DMS153 (cell line): ENCODE measurements around the gene PLPP3.
A peak's percentile ranks its signal among the peaks of the same experiment; 100 is the strongest.

ENCODE experiments used
- DNase-seq: peaks from one replicate; lab custom pipeline; 2025; lab: John Stamatoyannopoulos, UW

PLPP3 gene

DNA sequence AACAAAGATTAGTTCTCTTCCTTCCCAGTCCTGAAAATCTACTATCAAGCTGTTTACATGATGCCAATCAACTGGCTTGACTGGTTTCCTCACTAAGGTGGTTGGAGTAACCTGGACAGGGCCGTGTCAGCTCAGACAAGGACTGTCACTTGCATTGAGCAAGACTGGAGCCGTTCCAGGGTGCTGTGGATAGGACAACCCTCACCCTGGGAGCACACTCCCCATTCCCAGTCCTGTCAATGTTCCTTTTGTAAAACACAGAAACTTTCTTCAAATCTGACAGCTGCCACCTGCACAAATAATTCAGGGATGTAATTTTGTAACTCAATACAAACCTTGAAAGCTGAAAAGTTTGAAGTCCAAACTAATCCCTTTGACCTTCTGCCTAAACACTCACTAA lies 31.4 kb downstream of the PLPP3 start:
- no peak for DNase-seq

GRCh38 chr1:56547473-56547872 lies 31.9 kb downstream of the PLPP3 start:
- no peak for DNase-seq

GRCh38 chr1:56545711-56546110 lies 33.7 kb downstream of the PLPP3 start:
- no peak for DNase-seq

DNA sequence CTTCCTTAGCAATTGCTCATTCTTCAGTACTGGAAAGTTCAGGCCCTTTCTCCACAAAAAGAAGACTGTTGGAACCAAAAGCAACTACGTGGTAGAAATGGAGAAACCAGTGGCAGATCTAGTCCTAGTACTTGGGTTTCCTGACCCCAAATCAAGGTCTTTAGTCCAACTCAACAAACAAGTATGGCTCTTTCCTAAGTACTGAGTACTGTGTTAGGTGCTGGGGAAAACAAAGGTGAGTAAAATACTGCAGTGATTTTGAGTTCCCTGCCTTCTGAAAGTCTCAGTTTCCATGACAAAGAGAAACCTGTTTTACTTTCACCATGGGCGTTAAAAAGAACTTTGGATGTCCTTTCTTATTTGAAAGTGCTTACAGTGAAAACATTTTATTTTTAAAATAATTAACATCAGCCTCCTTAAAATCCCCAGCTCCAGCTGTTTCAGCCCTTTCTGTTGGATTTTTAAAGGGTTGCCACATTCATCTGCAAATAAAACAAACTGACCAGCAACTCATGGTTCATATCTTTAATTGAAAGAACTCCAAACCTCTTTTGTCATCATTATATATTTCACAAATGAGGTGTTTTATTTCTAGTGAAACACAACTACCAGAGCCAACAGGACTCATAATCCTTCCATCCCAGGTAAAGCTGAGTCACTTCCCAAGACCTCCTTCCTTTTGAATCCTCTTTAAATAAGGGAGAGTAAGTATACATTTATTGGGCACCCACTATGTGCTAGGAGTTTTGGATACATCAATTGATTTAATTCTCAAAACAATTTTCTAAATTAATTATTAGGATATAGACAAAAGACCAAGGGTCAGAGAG lies 35.4 kb downstream of the PLPP3 start:
- no peak for DNase-seq

DNA sequence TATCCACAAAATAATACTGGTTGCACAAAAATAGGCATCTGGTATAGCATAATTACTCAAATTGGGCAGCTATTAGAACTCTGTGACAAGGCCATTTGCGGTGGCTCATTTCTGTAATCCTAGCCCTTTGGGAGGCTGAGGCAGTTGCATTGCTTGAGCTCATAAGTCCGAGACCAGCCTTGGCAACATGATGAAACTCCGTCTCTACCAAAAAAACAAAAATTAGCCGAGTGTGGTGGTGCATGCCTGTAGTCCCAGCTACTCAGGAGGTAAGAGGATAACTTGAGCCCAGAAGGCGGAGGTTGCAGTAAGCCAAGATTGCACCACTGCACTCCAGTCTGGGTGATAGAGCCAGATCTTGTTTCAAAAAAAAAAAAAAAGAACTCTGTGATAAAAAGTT lies 36.7 kb downstream of the PLPP3 start:
- DNase-seq = no peak

- DNase-seq = no peak
Observed at GRCh38 chr1:56541408-56541807, 38.0 kb downstream of the PLPP3 start.

DNA sequence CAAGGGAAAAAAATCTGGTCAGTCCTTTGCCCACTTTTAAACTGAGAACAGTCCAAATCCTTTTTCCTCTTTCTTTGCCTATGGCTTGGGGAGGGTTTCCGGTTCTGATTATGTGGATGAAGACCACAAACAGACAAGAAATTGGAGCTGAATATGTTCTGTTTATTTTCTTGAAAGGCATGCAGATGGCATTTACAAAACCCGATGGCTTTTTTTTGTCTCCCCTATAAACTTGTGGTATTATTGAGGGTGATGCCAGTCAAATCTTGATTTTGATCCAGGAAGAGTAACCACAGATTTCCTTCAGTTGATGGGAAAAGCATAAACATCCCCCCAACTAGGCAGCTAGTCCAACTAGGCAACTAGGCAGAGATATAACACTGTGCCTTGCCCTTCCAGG lies 38.9 kb downstream of the PLPP3 start:
- DNase-seq = no peak

GRCh38 chr1:56539520-56539931 lies 39.8 kb downstream of the PLPP3 start:
- DNase-seq = no peak

GRCh38 chr1:56538532-56538931 lies 40.8 kb downstream of the PLPP3 start:
- no peak for DNase-seq

GRCh38 chr1:56537660-56538059 lies 41.7 kb downstream of the PLPP3 start:
- no peak for DNase-seq

DNA sequence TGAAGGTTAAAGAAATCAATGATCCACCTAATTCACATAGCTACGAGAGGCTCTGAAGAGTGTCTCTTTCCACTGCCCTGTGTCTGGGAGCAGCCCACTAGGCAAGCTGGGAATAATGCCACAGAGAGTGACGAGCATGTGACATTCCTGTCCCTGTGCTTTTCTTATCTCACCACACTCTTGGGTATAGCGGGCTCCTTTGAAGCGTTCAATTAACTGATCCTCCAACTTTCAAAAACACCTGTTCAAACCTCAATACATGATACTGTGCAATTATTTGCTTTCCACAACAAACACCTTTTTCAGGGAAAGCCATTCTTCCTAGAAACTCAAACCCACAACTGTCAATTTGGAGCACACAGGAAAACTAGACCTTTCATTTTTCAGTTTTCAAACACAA lies 43.4 kb downstream of the PLPP3 start:
- DNase-seq = peak; percentile 71

GRCh38 chr1:56535362-56535761 lies 44.0 kb downstream of the PLPP3 start:
- DNase-seq = no peak

GRCh38 chr1:56534130-56534651 lies 45.2 kb downstream of the PLPP3 start:
- no peak for DNase-seq

- no peak for DNase-seq
Observed at GRCh38 chr1:56533621-56534020, 45.7 kb downstream of the PLPP3 start.

- no peak for DNase-seq
Observed at GRCh38 chr1:56533197-56533596, 46.2 kb downstream of the PLPP3 start.

- DNase-seq = no peak
Observed at GRCh38 chr1:56532350-56532683, 47.0 kb downstream of the PLPP3 start.

DNA sequence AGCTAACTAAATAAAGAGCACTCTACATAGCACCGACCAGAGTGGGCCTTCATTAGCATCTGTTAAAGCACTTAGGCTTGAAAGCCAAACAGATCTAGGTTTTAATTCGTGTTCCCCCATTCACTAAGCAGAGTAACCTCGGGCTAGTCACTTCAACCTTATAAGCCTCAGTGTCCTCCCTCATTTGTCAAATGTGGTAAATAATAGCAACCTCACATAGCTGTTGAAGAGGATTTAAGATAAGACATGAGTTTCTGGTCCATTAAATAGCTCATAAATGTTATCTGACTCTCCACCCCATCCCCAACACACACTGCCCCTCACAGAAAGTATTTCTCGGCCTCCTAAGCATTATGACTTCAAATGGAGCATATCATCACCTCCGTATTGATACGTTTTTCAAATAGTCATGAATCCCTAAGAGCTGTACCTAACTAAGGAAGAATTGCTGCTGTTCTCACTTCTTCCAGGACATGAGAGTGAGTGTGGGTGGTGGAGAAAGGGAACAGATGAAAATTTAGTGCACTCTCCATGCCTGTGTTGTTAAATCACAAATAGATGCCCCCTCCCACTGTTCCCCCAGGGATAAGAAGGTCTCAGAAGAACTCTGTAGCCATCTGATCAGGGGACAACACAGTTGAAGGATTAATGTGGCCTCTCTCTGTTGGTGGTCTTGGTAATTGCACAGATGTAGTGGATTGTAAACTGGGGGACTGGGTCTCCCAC lies 47.6 kb downstream of the PLPP3 start:
- peak; percentile 46 for DNase-seq

GRCh38 chr1:56529801-56530200 lies 49.6 kb downstream of the PLPP3 start:
- DNase-seq = no peak

GRCh38 chr1:56527548-56528302 lies 51.6 kb downstream of the PLPP3 start:
- peak; percentile 53 for DNase-seq

- DNase-seq = no peak
Observed at GRCh38 chr1:56526571-56527174, 52.7 kb downstream of the PLPP3 start.

- DNase-seq = peak; percentile 56
Observed at GRCh38 chr1:56525489-56526041, 53.8 kb downstream of the PLPP3 start.

DNA sequence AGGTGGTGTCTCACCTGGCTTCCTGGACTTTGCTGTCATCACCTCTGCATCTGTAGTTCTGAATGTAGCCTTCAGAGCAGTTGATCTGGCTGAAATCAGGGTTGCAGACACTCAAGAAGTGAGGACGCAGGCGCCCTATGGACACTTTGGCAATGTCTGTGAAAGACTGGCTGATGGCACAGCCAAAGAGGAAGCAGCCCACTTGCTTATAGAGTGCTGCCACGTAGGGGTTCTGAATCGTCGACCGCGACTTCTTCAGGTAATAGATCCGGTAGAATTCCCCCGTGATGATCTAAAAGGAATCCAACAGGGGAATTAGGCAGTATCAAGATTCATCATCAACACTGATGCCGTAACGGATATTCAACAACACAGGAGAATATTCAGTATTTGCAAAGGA lies 55.1 kb downstream of the PLPP3 start:
- no peak for DNase-seq
